Fibroblast of lung (primary cell): ENCODE measurements around the gene NBR1.

Experiments used
- CTCF ChIP-seq, 2 donors: IDR thresholded peaks in 1 of 2; conservative IDR thresholded peaks in 1 of 2; 1 replicate in 1 of 2; 2 replicates in 1 of 2; pipeline ENCODE4 v1.5.1; 2011 to 2012; ENCODE audit warnings: low read length in 2 of 2, control low read depth in 1 of 2, inconsistent platforms in 1 of 2, low read depth in 1 of 2, mild to moderate bottlenecking in 1 of 2
- EZH2 ChIP-seq: IDR thresholded peaks from 2 replicates; pipeline ENCODE4 v1.5.1; 2012; ENCODE audit warnings: low read length, control low read depth, mild to moderate bottlenecking; ENCODE audit errors: missing control alignments

- no peak for TF ChIP-seq CTCF (conservative IDR thresholded peaks at IDR 0.05 in 1 of 2, IDR thresholded peaks at IDR 0.05 in 1 of 2; ENCODE audit: low read depth in 1 of 2, low read length in 2 of 2)
- no peak for TF ChIP-seq EZH2
Observed at GRCh38 chr17:43143201-43143600, 27.8 kb upstream of the NBR1 start.
